Neuronal stem cell (in vitro differentiated cells): ENCODE results near the gene NMT1.
A peak's percentile ranks its signal among the peaks of the same experiment; 100 is the strongest.

Experiments used
- DNase-seq: peaks from one replicate; pipeline ENCODE4 v3.0.0-alpha.2; 2013; ENCODE audit warnings: low spot score
- H2AFZ ChIP-seq: one replicate; pipeline ENCODE4 v1.6.1; 2013; ENCODE audit warnings: mild to moderate bottlenecking, low read length, inconsistent platforms
- H2AK5ac ChIP-seq: 2 replicates; pipeline ENCODE4 v1.6.1; 2013; ENCODE audit warnings: low read depth, mild to moderate bottlenecking, inconsistent platforms, low read length, moderate library complexity, mixed read lengths
- H2BK120ac ChIP-seq: 2 replicates; pipeline ENCODE4 v1.6.1; 2013; ENCODE audit warnings: low read depth, mild to moderate bottlenecking, inconsistent platforms, low read length, moderate library complexity, mixed read lengths
- H2BK12ac ChIP-seq: one replicate; pipeline ENCODE4 v1.6.1; 2013; ENCODE audit warnings: low read length, inconsistent platforms
- H2BK15ac ChIP-seq: 2 replicates; pipeline ENCODE4 v1.6.1; 2013; ENCODE audit warnings: mild to moderate bottlenecking, low read length, inconsistent platforms, mixed read lengths
- H2BK5ac ChIP-seq: one replicate; pipeline ENCODE4 v1.6.1; 2013; ENCODE audit warnings: inconsistent platforms, mild to moderate bottlenecking, low read length, moderate library complexity
- H3K14ac ChIP-seq: one replicate; pipeline ENCODE4 v1.6.1; 2013; ENCODE audit warnings: low read length, inconsistent platforms
- H3K18ac ChIP-seq: 2 replicates; pipeline ENCODE4 v1.6.1; 2013; ENCODE audit warnings: low read length, inconsistent platforms
- H3K23ac ChIP-seq: 2 replicates; pipeline ENCODE4 v1.6.1; 2013; ENCODE audit warnings: low read depth, mild to moderate bottlenecking, mixed read lengths, low read length, inconsistent platforms; ENCODE audit not compliant: poor library complexity
- H3K27ac ChIP-seq: replicated peaks from 3 replicates; pipeline ENCODE4 v1.5.1; 2013; ENCODE audit warnings: low read length, inconsistent platforms
- H3K27me3 ChIP-seq, 3 experiments: 2 replicates each; pipeline ENCODE4 v1.6.1; 2013; ENCODE audit warnings: low read length in 3 of 3, mild to moderate bottlenecking in 2 of 3, inconsistent platforms in 1 of 3, low read depth in 1 of 3, mixed read lengths in 1 of 3, moderate library complexity in 1 of 3; ENCODE audit not compliant: control insufficient read depth in 3 of 3, insufficient read depth in 3 of 3
- H3K36me3 ChIP-seq, 2 donors: replicated peaks in 1 of 2; 2 replicates each; pipeline ENCODE4 v1.6.1; 2013; ENCODE audit warnings: low read length in 2 of 2; ENCODE audit not compliant: control insufficient read depth in 2 of 2, insufficient read depth in 2 of 2
- H3K4ac ChIP-seq: 2 replicates; pipeline ENCODE4 v1.6.1; 2013; ENCODE audit warnings: inconsistent platforms, mild to moderate bottlenecking, low read length, moderate library complexity
- H3K4me1 ChIP-seq, 2 donors: 1 replicate in 1 of 2; 2 replicates in 1 of 2; pipeline ENCODE4 v1.6.1; 2013; ENCODE audit warnings: low read length in 2 of 2, low read depth in 1 of 2; ENCODE audit not compliant: control insufficient read depth in 2 of 2, insufficient read depth in 1 of 2
- H3K4me2 ChIP-seq: one replicate; pipeline ENCODE4 v1.6.1; 2013; ENCODE audit warnings: mild to moderate bottlenecking, low read length, inconsistent platforms; ENCODE audit not compliant: insufficient read depth, poor library complexity, severe bottlenecking
- H3K4me3 ChIP-seq, 2 donors: 2 replicates each; pipeline ENCODE4 v1.5.1; 2013; ENCODE audit warnings: low read length in 2 of 2, mild to moderate bottlenecking in 2 of 2, inconsistent platforms in 1 of 2, moderate library complexity in 1 of 2
- H3K79me1 ChIP-seq: one replicate; pipeline ENCODE4 v1.6.1; 2013; ENCODE audit warnings: low read depth, mild to moderate bottlenecking, inconsistent platforms, low read length, moderate library complexity
- H3K9ac ChIP-seq: one replicate; pipeline ENCODE4 v1.6.1; 2013; ENCODE audit warnings: mild to moderate bottlenecking, low read depth, low read length, inconsistent platforms; ENCODE audit not compliant: poor library complexity
- H3K9me3 ChIP-seq, 2 donors: replicated peaks in 1 of 2; 2 replicates each; pipeline versions ENCODE3 to v1.6.1; 2013; ENCODE audit warnings: low read length in 2 of 2, mild to moderate bottlenecking in 2 of 2, inconsistent platforms in 1 of 2, low read depth in 1 of 2, mixed read lengths in 1 of 2, moderate library complexity in 1 of 2; ENCODE audit not compliant: control insufficient read depth in 2 of 2, insufficient read depth in 1 of 2
- H4K8ac ChIP-seq: one replicate; pipeline ENCODE4 v1.6.1; 2013; ENCODE audit warnings: low read depth, mild to moderate bottlenecking, inconsistent platforms, low read length, moderate library complexity
- H4K91ac ChIP-seq: one replicate; pipeline ENCODE4 v1.6.1; 2013; ENCODE audit warnings: low read length, low read depth, mild to moderate bottlenecking, inconsistent platforms; ENCODE audit not compliant: poor library complexity
- WGBS, 2 donors: extraction: QIAGEN DNeasy Blood & Tissue Kit; methylation state at CpG; one replicate each; pipeline ENCODE4 v1.1.7; 2013; ENCODE audit warnings: missing lambda C conversion rate in 2 of 2, mixed read lengths in 1 of 2; ENCODE audit not compliant: insufficient read length in 2 of 2, insufficient replicate concordance in 1 of 2; ENCODE audit errors: extremely low coverage in 2 of 2; 5-methylcytosine and 5-hydroxymethylcytosine counted together

NMT1 gene

GRCh38 chr17:45060382-45060796 is 728 bp upstream of the NMT1 start:
- peaks cover 3 to 16% of the 10 kb centered on the region in 2 donors for H3K36me3 ChIP-seq
- H2BK15ac ChIP-seq: no peak overlapping the region
- H3K4ac ChIP-seq: no peak overlapping the region
- H3K27me3 ChIP-seq: no peaks in the 10 kb centered on the region
- peaks cover 5 to 6% of the 10 kb centered on the region in 2 donors for H3K4me1 ChIP-seq
- peak overlapping the region; percentile 91 for H3K4me2 ChIP-seq
- peak overlapping the region; percentile 90 for H3K18ac ChIP-seq
- no peak for DNase-seq
- H4K91ac ChIP-seq: no peak overlapping the region
- peak overlapping the region; percentile 86 for H3K9ac ChIP-seq
- H3K79me1 ChIP-seq: no peaks in the 10 kb centered on the region
- H3K9me3 ChIP-seq: peaks cover 0 to 2% of the 10 kb centered on the region in 2 donors
- peak overlapping the region; percentile 75 to 88 for H3K4me3 ChIP-seq
- peak overlapping the region; percentile 14 for H3K14ac ChIP-seq
- H2BK5ac ChIP-seq: peak overlapping the region; percentile 54
- peak overlapping the region; percentile 40 for H3K23ac ChIP-seq
- H2AFZ ChIP-seq: peak overlapping the region; percentile 97
- WGBS, 2 donors: no CpG with 5 or more reads among the region's 15 CpGs
- H3K27ac ChIP-seq: peak overlapping the region; percentile 55
- H2BK120ac ChIP-seq: no peak overlapping the region
- no peak overlapping the region for H2BK12ac ChIP-seq
- H4K8ac ChIP-seq: no peak overlapping the region
- H2AK5ac ChIP-seq: no peak overlapping the region

GRCh38 chr17:45061606-45062205 is 589 bp downstream of the NMT1 start:
- Histone ChIP-seq H2AK5ac (no peak overlapping the region), H2AFZ (peak overlapping the region; percentile 89), H3K9me3 (no peaks in the 10 kb centered on the region), H3K36me3 (peaks cover 2 to 17% of the 10 kb centered on the region in 2 donors), H3K27me3 (no peaks in the 10 kb centered on the region), H2BK5ac (no peak overlapping the region), H3K79me1 (peaks cover 3% of the 10 kb centered on the region), H2BK12ac (no peak overlapping the region), H3K4me2 (peak overlapping the region; percentile 46), H3K4me3 (peak overlapping the region; percentile 75 to 99), H2BK15ac (no peak overlapping the region), H3K27ac (no peak overlapping the region), H2BK120ac (no peak overlapping the region), H3K4ac (no peak overlapping the region), H3K18ac (no peak overlapping the region), H3K23ac (no peak overlapping the region), H3K14ac (no peak overlapping the region), H3K9ac (no peak overlapping the region), H3K4me1 (peaks cover 5 to 6% of the 10 kb centered on the region in 2 donors), H4K91ac (no peak overlapping the region), H4K8ac (no peak overlapping the region)
- no CpG with 5 or more reads among the region's 15 CpGs for WGBS, 2 donors
- DNase-seq: no peak

GRCh38 chr17:45063198-45063597 is 2.1 kb downstream of the NMT1 start:
- Histone ChIP-seq H3K4me3 (no peak overlapping the region), H3K4me1 (peaks cover 5 to 6% of the 10 kb centered on the region in 2 donors), H4K91ac (no peak overlapping the region), H3K79me1 (peaks cover 3% of the 10 kb centered on the region), H3K9me3 (no peaks in the 10 kb centered on the region), H3K18ac (no peak overlapping the region), H2BK120ac (no peak overlapping the region), H2BK15ac (no peak overlapping the region), H2AFZ (no peak overlapping the region), H3K9ac (no peak overlapping the region), H4K8ac (no peak overlapping the region), H3K14ac (no peak overlapping the region), H3K36me3 (peaks cover 2 to 29% of the 10 kb centered on the region in 2 donors), H3K27ac (no peak overlapping the region), H3K4me2 (no peak overlapping the region), H2AK5ac (no peak overlapping the region), H3K4ac (no peak overlapping the region), H2BK12ac (no peak overlapping the region), H2BK5ac (no peak overlapping the region), H3K23ac (no peak overlapping the region), H3K27me3 (no peaks in the 10 kb centered on the region)
- no peak for DNase-seq
- no CpG with 5 or more reads among the region's 1 CpG for WGBS, 2 donors

GRCh38 chr17:45067637-45068036 is 6.5 kb downstream of the NMT1 start:
- no peak overlapping the region for H2BK5ac ChIP-seq
- no peak overlapping the region for H3K4me3 ChIP-seq
- no peak overlapping the region for H3K9ac ChIP-seq
- H4K8ac ChIP-seq: no peak overlapping the region
- H3K14ac ChIP-seq: no peak overlapping the region
- no peak overlapping the region for H3K23ac ChIP-seq
- no CpG with 5 or more reads among the region's 2 CpGs for WGBS, 2 donors
- no peak overlapping the region for H3K4me2 ChIP-seq
- no peaks in the 10 kb centered on the region for H3K27me3 ChIP-seq
- no peak overlapping the region for H2BK15ac ChIP-seq
- peaks cover 8% of the 10 kb centered on the region for H3K79me1 ChIP-seq
- peaks cover 0 to under 1% of the 10 kb centered on the region in 2 donors for H3K4me1 ChIP-seq
- H2AFZ ChIP-seq: no peak overlapping the region
- no peak overlapping the region for H4K91ac ChIP-seq
- H3K18ac ChIP-seq: no peak overlapping the region
- no peaks in the 10 kb centered on the region for H3K9me3 ChIP-seq
- no peak overlapping the region for H2AK5ac ChIP-seq
- peaks cover 6 to 48% of the 10 kb centered on the region in 2 donors for H3K36me3 ChIP-seq
- H3K27ac ChIP-seq: no peak overlapping the region
- H3K4ac ChIP-seq: no peak overlapping the region
- no peak overlapping the region for H2BK12ac ChIP-seq
- no peak for DNase-seq
- no peak overlapping the region for H2BK120ac ChIP-seq
